GM12878 (cell line): ENCODE results near the gene PTPRF. TPM values are rescaled to one million over a fixed set of nuclear protein-coding genes. Genes with fewer than 3 reads are reported as not detected.
A peak's percentile ranks its signal among the peaks of the same experiment; 100 is the strongest.

Experiments
- ATAC-seq: fragments of 200-7000 bp; cut with Tn5 transposase; 3 replicates; pipeline ENCODE4 v1.9.1; 2020; ENCODE audit warnings: mild to moderate bottlenecking, moderate library complexity
- BruUV-seq: library from RNA; stranded (reverse); fragments of 400-500 nt; replicated peaks from 2 replicates; lab custom pipeline; 2021; lab: Mats Ljungman, UMichigan
- CTCF ChIA-PET: fragments of 300-600 bp; sonication (Branson Sonifier 250); formaldehyde crosslinking; extraction: SDS; loops from one replicate; lab custom pipeline; 2021; ENCODE audit warnings: inconsistent platforms; lab: Yijun Ruan, JAX
- POLR2A ChIA-PET: fragments of 350-600 bp; formaldehyde crosslinking; extraction: SDS; loops from one replicate; lab custom pipeline; 2021; ENCODE audit warnings: inconsistent platforms; lab: Charles Lee
- RAD21 ChIA-PET: fragments of 300-600 bp; sonication (Branson Sonifier 250); formaldehyde crosslinking; loops from one replicate; lab custom pipeline; 2023; ENCODE audit warnings: antibody characterized with exemption; ENCODE audit not compliant: unreplicated experiment; lab: Charles Lee
- SMC1A ChIA-PET: fragments of 300-600 bp; sonication (Branson Sonifier 250); formaldehyde crosslinking; loops from one replicate; lab custom pipeline; 2023; ENCODE audit not compliant: unreplicated experiment, uncharacterized antibody; lab: Charles Lee
- DNase-seq: peaks from one replicate; pipeline ENCODE4 v3.0.0-alpha.2; 2011; ENCODE audit warnings: low read depth, low spot score
- FAIRE-seq: peaks from 3 replicates; lab custom pipeline; 2011; peaks lifted over from hg19 to GRCh38; lab: Jason Lieb, UNC
- H2AFZ ChIP-seq: 2 replicates; pipeline ENCODE4 v1.6.0; 2011; ENCODE audit warnings: low read depth, low read length, control low read depth; ENCODE audit not compliant: control insufficient read depth
- H3K27ac ChIP-seq: 2 replicates; pipeline ENCODE4 v1.5.1; 2011; ENCODE audit warnings: control low read depth; ENCODE audit not compliant: control insufficient read depth, insufficient read depth
- H3K27me3 ChIP-seq, 2 experiments: replicated peaks in 1 of 2; 2 replicates each; pipeline versions ENCODE4 v1.6.0 to v1.6.1; 2011; ENCODE audit warnings: low read length in 1 of 2; ENCODE audit not compliant: control insufficient read depth in 2 of 2, insufficient read depth in 2 of 2
- H3K36me3 ChIP-seq, 2 experiments: 2 replicates each; pipeline ENCODE4 v1.5.1; 2011; ENCODE audit warnings: low read length in 1 of 2; ENCODE audit not compliant: control insufficient read depth in 2 of 2, insufficient read depth in 2 of 2
- H3K4me1 ChIP-seq: 2 replicates; pipeline ENCODE4 v1.6.1; 2011; ENCODE audit warnings: mild to moderate bottlenecking, low read length, moderate library complexity, mixed read lengths; ENCODE audit not compliant: control insufficient read depth, insufficient read depth
- H3K4me2 ChIP-seq: 2 replicates; pipeline ENCODE4 v1.6.0; 2011; ENCODE audit warnings: control low read depth; ENCODE audit not compliant: control insufficient read depth, insufficient read depth
- H3K4me3 ChIP-seq: fragments of 200-600 bp; sonication (generic); 2 replicates; pipeline ENCODE4 v1.5.1; 2016
- H3K79me2 ChIP-seq: 2 replicates; pipeline ENCODE4 v1.6.0; 2011; ENCODE audit warnings: low read length; ENCODE audit not compliant: control insufficient read depth, insufficient read depth
- H3K9ac ChIP-seq: 2 replicates; pipeline ENCODE4 v1.8.0; 2011; ENCODE audit warnings: low read length, control low read depth, mixed read lengths; ENCODE audit not compliant: control insufficient read depth, insufficient read depth
- H3K9me3 ChIP-seq: replicated peaks from 3 replicates; pipeline ENCODE4 v1.5.1; 2011; ENCODE audit warnings: mild to moderate bottlenecking, low read length; ENCODE audit not compliant: control insufficient read depth, insufficient read depth
- H4K20me1 ChIP-seq: 2 replicates; pipeline ENCODE4 v1.6.0; 2011; ENCODE audit not compliant: control insufficient read depth, insufficient read depth
- E2F4 ChIP-seq: IDR thresholded peaks from 2 replicates; pipeline ENCODE4 v1.6.1; 2012; ENCODE audit warnings: low read depth, low read length, improper control_type of control experiment
- HDGF ChIP-seq: fragments of 450-650 bp; IDR thresholded peaks from 2 replicates; pipeline ENCODE4 v1.6.1; 2016; ENCODE audit warnings: antibody characterized with exemption
- POLR2A ChIP-seq: IDR thresholded peaks from 2 replicates; pipeline ENCODE4 v1.6.1; 2011; ENCODE audit warnings: low read depth, mild to moderate bottlenecking, low read length
- RBBP5 ChIP-seq: fragments of 200-600 bp; sonication (generic); conservative IDR thresholded peaks from 2 replicates; pipeline ENCODE4 v1.6.1; 2016
- SREBF2 ChIP-seq: IDR thresholded peaks from 2 replicates; pipeline ENCODE4 v1.6.1; 2012; ENCODE audit warnings: mild to moderate bottlenecking, low read length
- STAT3 ChIP-seq: IDR thresholded peaks from 2 replicates; pipeline ENCODE4 v1.6.1; 2011; ENCODE audit warnings: low read depth, low read length, improper control_type of control experiment
- SUPT20H ChIP-seq: IDR thresholded peaks from 2 replicates; pipeline ENCODE4 v1.6.1; 2011; ENCODE audit warnings: low read depth, mild to moderate bottlenecking, low read length, moderate library complexity, borderline replicate concordance; ENCODE audit not compliant: control insufficient read depth
- SUZ12 ChIP-seq: fragments of 200-600 bp; sonication (generic); IDR thresholded peaks from one replicate; pipeline ENCODE4 v1.6.1; 2018; ENCODE audit warnings: antibody characterized with exemption, mild to moderate bottlenecking; ENCODE audit not compliant: unreplicated experiment
- TAF1 ChIP-seq: IDR thresholded peaks from 2 replicates; pipeline ENCODE4 v1.6.1; 2011; ENCODE audit warnings: mild to moderate bottlenecking, low read depth, low read length, borderline replicate concordance
- ZNF384 ChIP-seq: IDR thresholded peaks from 2 replicates; pipeline ENCODE4 v1.6.1; 2012; ENCODE audit warnings: low read depth, mild to moderate bottlenecking, low read length, improper control_type of control experiment, borderline replicate concordance
- WGBS: methylation state at CpG from one replicate; pipeline ENCODE4 v1.1.6; 2016; ENCODE audit warnings: low lambda C conversion rate; ENCODE audit not compliant: insufficient replicate concordance, insufficient coverage; ENCODE audit errors: missing lambda C conversion rate; 5-methylcytosine and 5-hydroxymethylcytosine counted together
- in situ Hi-C: fragments of 300-500 bp; cut with MboI; formaldehyde crosslinking; loops from 9 replicates; pipeline ENCODE4 v1.14.3; 2018; ENCODE audit warnings: mixed read lengths
- intact Hi-C: fragments of 100-400 bp; cut with micrococcal nuclease; formaldehyde crosslinking; loops from one replicate; pipeline ENCODE4 v1.14.2; 2022; ENCODE audit not compliant: unreplicated experiment
- polyA plus RNA-seq, 11 experiments: library from polyadenylated mRNA; depleted of rRNA in 4 of 11; unstranded in 6 of 11; stranded (reverse) in 5 of 11; fragments of >200 nt; fragmentation: Nextera tagmentation in 4 of 11; fragmentation: Illumina TruSeq in 1 of 11; extraction: Ambion mirVana in 4 of 11; extraction: Trizol in 1 of 11; gene quantifications; 1 replicate in 1 of 11; 2 replicates in 10 of 11; pipeline versions ENCODE4 v1.2.1 to v1.2.3, GENCODE V29; 2011 to 2016; ENCODE audit warnings: inconsistent platforms in 2 of 11, missing spikeins in 2 of 11, low read depth in 1 of 11
- total RNA-seq, 4 experiments: library from RNA; depleted of rRNA in 3 of 4; stranded (reverse); fragments of >200 nt in 3 of 4; fragmentation: Illumina TruSeq in 1 of 4; extraction: Trizol in 1 of 4; gene quantifications; 2 replicates each; pipeline versions ENCODE4 v1.2.1 to v1.2.3, GENCODE V29; 2013 to 2021
- TF ChIP-seq, protein P1 (sequence below): fragments of 450-650 bp; IDR thresholded peaks from 2 replicates; pipeline ENCODE4 v1.6.1; 2017; ENCODE audit warnings: low read depth, mild to moderate bottlenecking, moderate library complexity

Gene PTPRF
- total and polyA plus RNA-seq, 10 of the 15 experiments (the other 5 are each of a cell fraction or from before 2014, with no cell fraction given): 0.04 to 2.6 (median 0.32) TPM

DNA sequence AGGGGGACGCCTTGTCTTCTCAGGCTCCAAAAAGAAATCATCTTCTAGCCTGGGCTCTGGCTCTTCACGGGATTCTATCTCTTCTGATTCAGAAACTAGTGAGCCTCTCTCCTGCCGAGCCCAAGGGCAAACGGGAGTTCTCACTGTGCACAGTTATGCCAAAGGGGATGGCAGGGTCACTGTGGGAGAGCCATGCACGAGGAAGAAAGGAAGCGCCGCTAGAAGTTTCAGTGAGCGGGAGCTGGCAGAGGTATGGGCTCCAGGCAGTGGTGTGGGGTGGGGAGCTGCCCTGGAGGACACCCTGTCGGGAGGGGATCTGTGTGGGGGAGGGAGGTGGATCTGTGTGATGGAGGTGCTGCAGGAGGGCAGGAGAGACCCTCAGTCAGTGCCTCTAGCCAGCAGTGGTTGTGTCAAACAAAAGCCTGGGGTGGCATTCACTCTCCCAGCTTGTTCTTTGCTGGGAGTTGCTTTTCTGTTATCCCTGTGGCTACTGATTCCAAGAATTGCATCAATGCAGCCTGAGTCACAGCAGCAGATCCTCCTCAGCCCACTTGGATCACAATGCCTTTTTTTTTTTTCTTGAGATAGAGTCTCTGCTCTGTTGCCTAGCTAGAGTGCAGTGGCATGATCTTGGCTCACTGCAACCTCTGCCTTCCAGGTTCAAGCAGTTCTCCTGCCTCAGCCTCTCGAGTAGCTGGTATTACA, 141.1 kb downstream of the PTPRF start:
- no peak for DNase-seq
- ChIA-PET POLR2A (no interaction called here), CTCF (interaction anchor here (0.5 to 1.3 kb wide), 3 partner anchors 18 to 263 kb away, joined by 3 read pairs; no protein-coding TSS in a partner anchor)
- H3K4me1 ChIP-seq: no peaks in the 10 kb centered on the region
- no peak overlapping the region for H3K4me2 ChIP-seq
- TF ChIP-seq POLR2A (0 out of 2 replicates have a peak, but pooled peaks have one; percentile 17), HDGF (no peak), SUPT20H (no peak), TAF1 (no peak), RBBP5 (no peak)
- TF ChIP-seq, all 136 proteins: peak for 1
- H3K36me3 ChIP-seq: peaks cover 27 to 49% of the 10 kb centered on the region in 2 experiments
- no TSS peak for BruUV-seq
- no peaks in the 10 kb centered on the region for H3K79me2 ChIP-seq
- H3K27me3 ChIP-seq: no peaks in the 10 kb centered on the region
- no peaks in the 10 kb centered on the region for H3K9me3 ChIP-seq
- H3K4me3 ChIP-seq: no peak overlapping the region
- H4K20me1 ChIP-seq: no peaks in the 10 kb centered on the region
- no peak for FAIRE-seq
- ChIA-PET SMC1A (no interaction called here), RAD21 (no interaction called here)
- H2AFZ ChIP-seq: no peak overlapping the region
- no peak overlapping the region for H3K27ac ChIP-seq
- ATAC-seq: no peak
- intact Hi-C loops (no loop called here), in situ Hi-C loops (no loop called here)
- WGBS: 93% methylated on average over 9 of the region's 10 CpGs
- no peak overlapping the region for H3K9ac ChIP-seq

DNA sequence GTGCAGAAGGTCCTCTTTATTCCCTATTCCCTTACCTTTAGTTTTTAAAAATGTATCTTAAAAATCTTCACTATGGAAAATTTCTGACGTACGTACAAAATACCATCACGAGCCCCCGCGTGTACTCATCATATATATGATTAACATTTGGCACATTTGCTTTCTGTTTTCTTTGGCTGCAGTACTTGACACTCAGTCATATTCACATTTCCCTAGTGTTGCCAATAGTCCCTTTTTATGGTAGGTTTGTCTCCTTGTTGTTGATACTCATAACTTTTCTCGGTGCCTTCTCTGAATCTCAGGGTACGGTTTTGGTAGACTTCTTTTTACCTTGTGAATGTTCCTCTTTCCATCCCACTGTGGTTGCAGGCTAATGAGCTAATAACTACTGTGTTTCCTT, 142.6 kb downstream of the PTPRF start:
- peaks cover 21 to 43% of the 10 kb centered on the region in 2 experiments for H3K36me3 ChIP-seq
- H3K9me3 ChIP-seq: no peaks in the 10 kb centered on the region
- no peak for ATAC-seq
- H3K79me2 ChIP-seq: no peaks in the 10 kb centered on the region
- FAIRE-seq: no peak
- H3K27ac ChIP-seq: no peak overlapping the region
- no TSS peak for BruUV-seq
- H3K4me2 ChIP-seq: no peak overlapping the region
- H4K20me1 ChIP-seq: no peaks in the 10 kb centered on the region
- H3K4me3 ChIP-seq: no peak overlapping the region
- CTCF ChIA-PET: interaction anchor here (1.4 kb wide), 1 partner anchor 56 kb away, joined by 3 read pairs; no protein-coding TSS in a partner anchor
- DNase-seq: no peak
- POLR2A ChIA-PET: interaction anchor here (0.5 kb wide), 1 partner anchor 16 kb away, joined by 3 read pairs; no protein-coding TSS in a partner anchor
- no peaks in the 10 kb centered on the region for H3K4me1 ChIP-seq
- H2AFZ ChIP-seq: no peak overlapping the region
- H3K9ac ChIP-seq: no peak overlapping the region
- H3K27me3 ChIP-seq: no peaks in the 10 kb centered on the region
- 95% methylated on average over 7 of the region's 7 CpGs for WGBS
- intact Hi-C loops (loop anchor here (1.0 kb wide), 1 partner anchor 39 kb away; no protein-coding TSS in a partner anchor), in situ Hi-C loops (no loop called here)
- RAD21 ChIA-PET: interaction anchor here (0.6 kb wide), 1 partner anchor 262 kb away, joined by 3 read pairs; no protein-coding TSS in a partner anchor
- SMC1A ChIA-PET: interaction anchor here (0.9 to 1.9 kb wide), 2 partner anchors 20 to 25 kb away, joined by 3 to 6 read pairs; no protein-coding TSS in a partner anchor
- no peak for TF ChIP-seq E2F4
- no peak for TF ChIP-seq SREBF2
- TF ChIP-seq, protein P1, sequence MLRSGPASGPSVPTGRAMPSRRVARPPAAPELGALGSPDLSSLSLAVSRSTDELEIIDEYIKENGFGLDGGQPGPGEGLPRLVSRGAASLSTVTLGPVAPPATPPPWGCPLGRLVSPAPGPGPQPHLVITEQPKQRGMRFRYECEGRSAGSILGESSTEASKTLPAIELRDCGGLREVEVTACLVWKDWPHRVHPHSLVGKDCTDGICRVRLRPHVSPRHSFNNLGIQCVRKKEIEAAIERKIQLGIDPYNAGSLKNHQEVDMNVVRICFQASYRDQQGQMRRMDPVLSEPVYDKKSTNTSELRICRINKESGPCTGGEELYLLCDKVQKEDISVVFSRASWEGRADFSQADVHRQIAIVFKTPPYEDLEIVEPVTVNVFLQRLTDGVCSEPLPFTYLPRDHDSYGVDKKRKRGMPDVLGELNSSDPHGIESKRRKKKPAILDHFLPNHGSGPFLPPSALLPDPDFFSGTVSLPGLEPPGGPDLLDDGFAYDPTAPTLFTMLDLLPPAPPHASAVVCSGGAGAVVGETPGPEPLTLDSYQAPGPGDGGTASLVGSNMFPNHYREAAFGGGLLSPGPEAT: no peak
- TF ChIP-seq POLR2A: no peak
- no peak for TF ChIP-seq ZNF384
- TF ChIP-seq SUZ12: no peak
- TF ChIP-seq STAT3: no peak
